ENCODE measurements around the gene SP6.

SP6 gene

GRCh38 chr17:47850692-47851573 is at the start of gene SP6:
TSS of gene SP6 (minus strand) at chr17:47851163. CDS start at chr17:47848429, 2,734 bp downstream.
- peak; percentile 44 for DNase-seq

GRCh38 chr17:47899643-47900042 is 48.7 kb upstream of the SP6 start:
- no peak for DNase-seq

GRCh38 chr17:47898241-47898640 is 47.3 kb upstream of the SP6 start:
- DNase-seq: no peak

- no peak for DNase-seq
Measured at GRCh38 chr17:47897561-47897960, 46.6 kb upstream of the SP6 start.

GRCh38 chr17:47896672-47897490 is 45.9 kb upstream of the SP6 start:
- DNase-seq: peak; percentile 52

GRCh38 chr17:47895856-47896671 is 45.1 kb upstream of the SP6 start, which contains the start of gene SP2:
TSS of gene SP2 (plus strand) at chr17:47896236. CDS start at chr17:47896287, 51 bp downstream.
- DNase-seq: peak; percentile 100

GRCh38 chr17:47895347-47895855 is 44.4 kb upstream of the SP6 start:
- DNase-seq: no peak

- DNase-seq: no peak
Measured at GRCh38 chr17:47894498-47895346, 43.8 kb upstream of the SP6 start.

- DNase-seq: no peak
Measured at GRCh38 chr17:47891545-47892088, 40.7 kb upstream of the SP6 start.

- DNase-seq: peak; percentile 72
Measured at GRCh38 chr17:47889734-47890529, 39.0 kb upstream of the SP6 start.

- DNase-seq: no peak
Measured at GRCh38 chr17:47888293-47888692, 37.3 kb upstream of the SP6 start.

- no peak for DNase-seq
Measured at GRCh38 chr17:47884905-47885730, 34.2 kb upstream of the SP6 start.

GRCh38 chr17:47884427-47884740 is 33.4 kb upstream of the SP6 start:
- no peak for DNase-seq

- DNase-seq: no peak
Measured at GRCh38 chr17:47883589-47884426, 32.8 kb upstream of the SP6 start.

- no peak for DNase-seq
Measured at GRCh38 chr17:47882695-47883588, 32.0 kb upstream of the SP6 start.

GRCh38 chr17:47882247-47882646 is 31.3 kb upstream of the SP6 start:
- no peak for DNase-seq

GRCh38 chr17:47879776-47880454 is 29.0 kb upstream of the SP6 start:
- DNase-seq: no peak

All from amniotic stem cell (primary cell).